Activated T-helper 2 cell treated with anti-CD3 and anti-CD28 coated beads, Interferon-gamma antibody, Interleukin-2, Interleukin-4, amounts not matched to agents 10 μg/mL and 5 μg/mL and 100 μg/mL, durations not matched to agents 14 hours and 24 hours and 36 hours (primary cell): ENCODE results near the gene PRTG. TPM values are rescaled to one million over a fixed set of nuclear protein-coding genes. Genes with fewer than 3 reads are reported as not detected.
"Not testable (repeated sequence)": the region's sequence is repeated elsewhere in the genome, so short reads cannot be mapped to it uniquely, and the experiment has no call there.

Source experiments
- DNase-seq: peaks from one replicate; pipeline ENCODE4 v3.0.0; 2021; ENCODE audit warnings: low spot score
- H3K27ac Mint-ChIP-seq: one replicate; pipeline ENCODE4 v1.8.0; 2021; ENCODE audit warnings: mixed read lengths
- H3K27me3 Mint-ChIP-seq: one replicate; pipeline ENCODE4 v1.8.0; 2021; ENCODE audit warnings: low read depth, mixed read lengths
- H3K36me3 Mint-ChIP-seq: one replicate; pipeline ENCODE4 v1.8.0; 2021; ENCODE audit warnings: low read depth, mixed read lengths
- H3K4me1 Mint-ChIP-seq: one replicate; pipeline ENCODE4 v1.8.0; 2021; ENCODE audit warnings: low read depth, mixed read lengths
- H3K4me3 Mint-ChIP-seq: one replicate; pipeline ENCODE4 v1.8.0; 2021; ENCODE audit warnings: low read depth, mild to moderate bottlenecking, moderate library complexity, mixed read lengths
- H3K9me3 Mint-ChIP-seq: one replicate; pipeline ENCODE4 v1.8.0; 2021; ENCODE audit warnings: mixed read lengths
- intact Hi-C: fragments of 100-400 bp; cut with micrococcal nuclease; formaldehyde crosslinking; loops from one replicate; pipeline ENCODE4 v1.15.1; 2023
- total RNA-seq: library from RNA; stranded (reverse); gene quantifications from 2 replicates; pipeline ENCODE4 v1.2.3, GENCODE V29; 2022

The PRTG gene
- total RNA-seq, 1 donor from 2014 or later: 0.66 TPM

DNA sequence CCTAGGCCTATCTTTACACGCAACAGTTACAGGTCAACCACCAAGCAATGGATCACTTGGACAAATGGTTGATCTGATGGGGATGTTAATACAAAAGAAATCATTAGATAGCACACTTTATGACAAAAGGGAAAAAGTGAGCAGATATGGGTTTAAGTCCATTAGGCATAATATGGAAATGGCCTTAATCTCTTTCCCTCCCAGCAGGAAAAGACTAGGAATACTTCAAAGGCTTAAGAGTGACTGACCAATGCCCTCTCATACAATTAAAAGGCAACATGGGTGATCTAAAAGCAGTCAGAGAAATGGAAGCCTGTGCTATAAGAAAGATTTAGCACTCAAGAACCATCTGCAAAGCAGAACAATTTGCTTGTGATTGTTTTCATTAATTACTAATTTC, 3.3 kb downstream of the PRTG start:
- intact Hi-C loops: loop anchor here (2.0 to 5.0 kb wide), 3 partner anchors 59 to 152 kb away; partner anchors contain the start of gene PYGO1
- Mint-ChIP-seq H3K27me3 (peaks cover 47% of the 10 kb centered on the region), H3K4me1 (peaks cover 4% of the 10 kb centered on the region), H3K36me3 (no peaks in the 10 kb centered on the region), H3K4me3 (no peak overlapping the region), H3K9me3 (no peaks in the 10 kb centered on the region), H3K27ac (no peak overlapping the region)
- DNase-seq: no peak

DNA sequence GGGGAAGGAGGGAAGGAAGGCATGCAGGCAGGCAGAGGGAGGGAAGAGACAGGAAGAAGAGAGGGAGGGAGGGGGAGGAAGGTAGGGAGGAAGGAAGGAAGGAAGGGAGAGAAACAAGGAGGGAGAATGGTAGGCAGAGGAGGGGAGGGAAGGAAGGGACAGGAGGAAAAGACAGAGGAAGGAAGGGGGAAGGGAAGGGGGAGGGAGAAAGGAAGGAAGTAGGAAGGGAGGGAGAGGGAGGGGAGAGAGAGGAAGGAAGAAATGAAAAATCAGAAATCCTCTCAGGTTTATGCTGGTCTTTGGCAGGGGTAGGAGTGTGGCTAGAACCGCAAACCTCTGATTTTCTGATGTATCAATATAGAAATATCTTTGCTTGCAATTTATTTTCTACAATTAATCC, 4.2 kb downstream of the PRTG start:
- H3K4me1 Mint-ChIP-seq: peaks cover 3% of the 10 kb centered on the region
- DNase-seq: no peak
- H3K9me3 Mint-ChIP-seq: no peaks in the 10 kb centered on the region
- intact Hi-C loops: no loop called here
- H3K36me3 Mint-ChIP-seq: no peaks in the 10 kb centered on the region
- no peak overlapping the region for H3K4me3 Mint-ChIP-seq
- peaks cover 42% of the 10 kb centered on the region for H3K27me3 Mint-ChIP-seq
- H3K27ac Mint-ChIP-seq: no peak overlapping the region

DNA sequence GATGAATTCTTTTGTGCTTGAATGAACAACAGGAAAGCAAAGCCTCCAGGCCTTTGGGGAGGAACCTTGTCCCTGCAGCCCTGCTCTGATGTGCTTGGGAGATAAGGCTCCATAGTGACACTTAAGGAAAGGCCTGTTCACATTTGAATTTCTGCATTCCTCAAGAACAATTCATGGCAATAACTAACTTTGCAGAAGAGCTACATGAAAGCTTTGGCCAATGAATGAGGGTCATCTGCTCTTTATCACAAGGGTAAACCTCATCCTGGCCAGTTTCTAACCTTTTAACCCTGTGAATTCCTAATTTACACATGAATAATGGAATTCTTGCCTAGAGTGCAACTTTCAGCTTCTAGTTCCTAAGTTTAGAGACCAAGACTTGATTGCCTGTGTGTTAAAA, 5.6 kb downstream of the PRTG start:
- no peak for DNase-seq
- Mint-ChIP-seq H3K4me3 (no peak overlapping the region), H3K27me3 (peaks cover 39% of the 10 kb centered on the region), H3K9me3 (no peaks in the 10 kb centered on the region), H3K27ac (no peak overlapping the region), H3K36me3 (no peaks in the 10 kb centered on the region), H3K4me1 (no peaks in the 10 kb centered on the region)
- intact Hi-C loops: no loop called here

DNA sequence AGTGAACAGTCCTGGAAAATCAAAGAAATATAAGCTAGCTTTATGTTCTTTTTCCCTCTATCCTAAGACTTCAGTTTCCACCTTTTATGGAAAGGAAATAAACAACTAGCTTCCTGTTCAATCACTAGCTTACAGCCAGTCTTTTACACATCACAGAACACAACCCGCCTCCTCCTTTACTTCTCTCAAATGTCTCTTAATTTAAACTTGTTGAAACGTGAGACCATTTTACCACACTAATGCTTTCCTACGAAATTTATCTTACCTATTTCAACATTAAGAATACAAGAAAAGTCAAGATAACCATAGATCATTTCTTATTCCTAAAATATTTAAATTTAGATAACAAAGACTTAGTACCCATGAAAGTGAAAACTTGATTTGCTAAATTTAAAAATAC, 6.2 kb downstream of the PRTG start:
- Mint-ChIP-seq H3K27me3 (peaks cover 39% of the 10 kb centered on the region), H3K9me3 (no peaks in the 10 kb centered on the region), H3K4me3 (no peak overlapping the region), H3K36me3 (no peaks in the 10 kb centered on the region), H3K4me1 (no peaks in the 10 kb centered on the region), H3K27ac (no peak overlapping the region)
- DNase-seq: no peak
- intact Hi-C loops: no loop called here

DNA sequence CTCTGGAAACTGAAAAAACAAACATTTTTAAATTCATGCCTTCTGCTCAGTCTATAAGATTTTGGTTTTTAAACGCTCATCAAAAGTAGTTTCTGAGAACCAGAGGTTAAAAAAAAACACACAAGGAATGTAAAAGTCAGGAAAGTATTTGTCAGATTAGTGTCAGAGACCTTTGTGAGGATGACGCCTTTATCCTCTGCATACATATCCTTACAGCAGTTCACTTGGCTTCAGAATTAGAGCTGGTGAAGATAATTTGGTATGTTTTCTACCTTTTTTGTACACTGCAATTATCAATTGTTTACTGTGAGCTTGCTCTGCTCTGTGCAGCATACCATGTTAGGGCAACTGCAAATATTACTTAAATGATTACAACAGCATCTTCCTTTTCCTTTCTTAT, 8.3 kb downstream of the PRTG start:
- DNase-seq: no peak
- peaks cover 44% of the 10 kb centered on the region for H3K27me3 Mint-ChIP-seq
- no peaks in the 10 kb centered on the region for H3K9me3 Mint-ChIP-seq
- H3K4me3 Mint-ChIP-seq: no peak overlapping the region
- intact Hi-C loops: no loop called here
- no peaks in the 10 kb centered on the region for H3K36me3 Mint-ChIP-seq
- H3K4me1 Mint-ChIP-seq: no peaks in the 10 kb centered on the region
- no peak overlapping the region for H3K27ac Mint-ChIP-seq

DNA sequence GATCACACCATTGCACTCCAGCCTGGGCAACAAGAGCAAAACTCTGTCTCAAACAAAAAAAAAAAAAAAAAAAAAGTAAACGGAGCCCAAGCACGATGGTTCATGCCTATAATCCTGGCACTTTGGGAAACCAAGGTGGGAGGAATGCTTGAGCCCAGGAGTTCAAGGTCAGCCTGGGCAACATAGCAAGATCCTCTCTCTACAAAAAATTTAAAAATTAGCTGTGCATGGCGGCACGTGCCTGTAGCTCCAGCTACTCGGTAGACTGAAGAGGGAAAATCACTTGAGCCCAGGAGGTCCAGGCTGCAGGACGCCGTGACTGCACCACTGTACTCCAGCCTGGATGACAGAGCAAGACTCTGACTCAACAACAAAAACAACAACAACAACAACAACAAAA, 9.5 kb downstream of the PRTG start:
- H3K4me3 Mint-ChIP-seq, H3K27ac Mint-ChIP-seq, intact Hi-C loops, DNase-seq, H3K9me3 Mint-ChIP-seq, H3K4me1 Mint-ChIP-seq, H3K36me3 Mint-ChIP-seq: not testable (repeated sequence)
- H3K27me3 Mint-ChIP-seq: peaks cover 40% of the 10 kb centered on the region

DNA sequence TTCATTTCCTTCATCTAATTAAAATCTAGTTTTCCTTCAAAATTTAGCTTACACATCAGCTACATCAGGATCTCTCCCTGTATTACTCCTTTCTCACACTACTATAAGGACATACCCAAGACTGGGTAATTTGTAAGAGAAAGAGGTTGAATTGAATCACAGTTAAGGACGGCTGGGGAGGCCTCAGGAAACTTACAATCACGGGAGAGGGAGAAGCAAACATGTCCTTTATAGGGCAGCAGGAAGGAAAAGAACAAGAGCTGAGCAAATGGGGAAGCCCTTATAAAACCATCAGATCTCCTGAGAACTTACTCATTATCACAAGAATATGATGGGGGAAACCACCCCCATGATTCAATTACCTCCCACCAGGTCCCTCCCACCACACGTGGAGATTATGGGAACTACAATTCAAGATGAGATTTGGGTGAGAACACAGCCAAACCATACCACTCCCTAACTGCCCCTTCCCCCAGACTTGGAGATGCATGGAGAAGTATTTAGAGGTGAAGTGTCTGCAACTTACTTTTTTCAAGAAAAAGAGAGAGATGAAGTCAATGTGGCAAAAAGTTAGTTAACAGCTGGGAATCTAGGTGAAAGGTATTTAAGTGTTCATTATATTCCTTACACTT, 21.3 kb downstream of the PRTG start:
- no peak for DNase-seq

DNA sequence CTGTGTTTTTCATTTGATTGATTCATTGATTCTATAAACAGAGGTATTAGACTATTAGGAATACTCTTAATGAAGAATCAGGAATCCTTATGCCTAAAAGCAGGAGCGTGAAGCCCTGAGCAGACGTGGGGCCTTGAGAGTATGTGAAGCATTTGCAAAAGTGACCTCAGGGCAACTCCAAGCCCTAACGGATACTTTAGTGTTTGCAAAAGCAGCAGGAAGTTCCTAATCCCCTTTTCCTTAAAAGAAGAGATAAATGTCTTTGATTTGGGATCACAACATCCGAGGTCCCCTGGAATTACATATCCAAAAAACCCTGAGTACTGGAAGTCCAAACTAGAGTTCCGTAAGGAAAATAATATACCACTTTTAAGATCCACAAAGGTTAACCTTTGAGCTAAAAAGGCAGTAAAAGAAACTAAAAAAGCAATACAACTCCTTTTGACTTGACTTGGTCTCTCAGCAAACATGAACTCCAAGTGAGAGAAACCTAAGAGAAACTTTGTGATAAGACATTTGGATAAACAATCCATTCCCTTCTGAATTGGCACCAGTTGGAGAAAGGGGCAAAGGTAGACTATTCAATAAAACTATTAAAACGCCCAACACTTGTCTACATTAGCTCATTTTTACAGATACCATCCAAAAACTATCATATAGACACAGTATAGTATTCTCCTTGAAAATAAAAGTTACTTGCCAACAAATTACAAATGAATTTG, 27.4 kb downstream of the PRTG start:
- intact Hi-C loops: no loop called here
- H3K4me3 Mint-ChIP-seq: no peak overlapping the region
- peaks cover 4% of the 10 kb centered on the region for H3K4me1 Mint-ChIP-seq
- H3K36me3 Mint-ChIP-seq: no peaks in the 10 kb centered on the region
- no peak overlapping the region for H3K27ac Mint-ChIP-seq
- H3K27me3 Mint-ChIP-seq: peaks cover 9% of the 10 kb centered on the region
- no peak for DNase-seq
- no peaks in the 10 kb centered on the region for H3K9me3 Mint-ChIP-seq

More for the DNA sequence above, 21.3 kb downstream of the PRTG start:
- H3K4me3 Mint-ChIP-seq: no peak overlapping the region
- H3K36me3 Mint-ChIP-seq: no peaks in the 10 kb centered on the region
- no peak overlapping the region for H3K27ac Mint-ChIP-seq
- intact Hi-C loops: no loop called here
- H3K27me3 Mint-ChIP-seq: peaks cover 23% of the 10 kb centered on the region
- peaks cover 4% of the 10 kb centered on the region for H3K9me3 Mint-ChIP-seq
- peaks cover 4% of the 10 kb centered on the region for H3K4me1 Mint-ChIP-seq

DNA sequence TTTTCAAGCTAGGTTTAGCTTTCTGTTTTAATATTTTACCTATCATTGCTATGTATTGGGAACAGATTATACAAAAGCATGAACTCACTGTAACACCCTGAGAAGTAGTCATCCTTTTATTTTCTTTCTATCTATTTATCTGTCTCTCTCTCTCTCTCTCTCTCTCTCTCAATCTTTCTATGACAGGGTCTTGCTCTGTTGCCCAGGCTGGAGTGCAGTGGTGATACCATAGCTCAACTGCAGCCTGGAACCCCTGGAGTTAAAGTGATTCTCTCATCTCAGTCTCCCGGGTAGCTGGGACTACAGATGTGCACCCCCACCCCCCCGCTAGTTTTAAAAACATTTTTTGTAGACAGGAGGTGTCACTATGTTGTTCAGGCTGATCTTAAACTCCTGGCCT, 28.9 kb downstream of the PRTG start:
- H3K27ac Mint-ChIP-seq: no peak overlapping the region

DNA sequence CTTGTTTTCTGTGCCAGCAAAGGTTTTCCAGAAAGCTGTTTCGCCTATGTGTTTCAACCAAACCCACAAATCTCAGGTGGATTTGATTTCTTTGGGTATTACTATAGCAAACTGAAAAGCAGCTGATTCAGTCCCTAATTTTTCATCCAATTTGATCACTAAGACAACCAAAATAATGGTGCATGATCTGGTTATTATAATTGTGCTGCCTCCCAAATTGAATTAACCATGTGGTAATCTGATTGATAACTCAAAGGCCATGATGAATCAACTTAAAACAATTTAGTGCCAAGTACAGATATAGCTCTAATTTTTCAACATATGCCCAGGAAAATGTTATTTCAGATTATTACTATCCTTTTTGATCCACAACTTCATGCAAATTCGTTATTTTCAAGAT, 30.6 kb downstream of the PRTG start:
- DNase-seq: no peak
- peaks cover 10% of the 10 kb centered on the region for H3K4me1 Mint-ChIP-seq
- H3K27ac Mint-ChIP-seq: no peak overlapping the region
- H3K9me3 Mint-ChIP-seq: no peaks in the 10 kb centered on the region
- H3K4me3 Mint-ChIP-seq: no peak overlapping the region
- H3K36me3 Mint-ChIP-seq: no peaks in the 10 kb centered on the region
- H3K27me3 Mint-ChIP-seq: peaks cover 5% of the 10 kb centered on the region
- intact Hi-C loops: no loop called here

More for the DNA sequence above, 28.9 kb downstream of the PRTG start:
- H3K36me3 Mint-ChIP-seq: no peaks in the 10 kb centered on the region
- DNase-seq: no peak
- intact Hi-C loops: no loop called here
- no peak overlapping the region for H3K4me3 Mint-ChIP-seq
- peaks cover 8% of the 10 kb centered on the region for H3K4me1 Mint-ChIP-seq
- H3K27me3 Mint-ChIP-seq: peaks cover 9% of the 10 kb centered on the region
- no peaks in the 10 kb centered on the region for H3K9me3 Mint-ChIP-seq

DNA sequence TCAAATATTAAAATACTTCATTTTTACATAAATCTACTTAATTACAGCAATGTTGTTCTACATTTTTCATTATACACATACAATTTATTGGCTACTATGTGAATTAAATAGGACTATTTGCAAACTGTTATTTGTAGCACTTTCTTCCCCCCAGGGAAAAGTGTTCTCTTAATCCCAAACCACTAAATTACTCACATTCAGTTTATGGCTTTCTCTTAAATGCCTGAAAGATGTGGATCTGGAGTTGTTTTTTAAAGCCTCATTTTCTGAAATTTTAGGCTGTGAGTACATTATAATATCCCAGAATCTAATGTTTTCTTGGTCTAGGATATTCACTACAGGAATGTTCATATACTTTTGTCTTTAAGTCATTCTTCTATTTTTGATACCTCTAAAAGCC, 32.7 kb downstream of the PRTG start:
- Mint-ChIP-seq H3K36me3 (no peaks in the 10 kb centered on the region), H3K27me3 (peaks cover 8% of the 10 kb centered on the region), H3K27ac (no peak overlapping the region), H3K4me3 (no peak overlapping the region), H3K9me3 (no peaks in the 10 kb centered on the region), H3K4me1 (peaks cover 10% of the 10 kb centered on the region)
- intact Hi-C loops: no loop called here
- DNase-seq: no peak

DNA sequence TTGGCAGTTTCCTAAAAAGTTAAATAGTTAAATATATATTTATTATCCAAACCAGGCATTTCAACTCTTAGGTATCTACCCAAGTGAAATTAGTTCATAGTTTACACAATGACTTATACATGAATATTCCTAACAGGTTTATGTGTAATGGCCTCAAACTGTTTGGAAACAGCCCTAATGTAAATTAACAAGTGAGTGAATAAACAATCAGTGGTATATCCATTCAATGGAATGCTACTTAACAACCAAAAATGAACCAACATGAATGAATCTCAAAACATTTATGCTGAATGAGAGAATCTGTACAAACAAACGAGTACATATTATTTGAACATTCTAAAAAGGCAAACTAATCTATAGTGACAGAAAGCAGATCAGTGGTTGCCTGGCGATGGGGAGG, 33.5 kb downstream of the PRTG start:
- Mint-ChIP-seq H3K4me3 (no peak overlapping the region), H3K27me3 (peaks cover 7% of the 10 kb centered on the region), H3K27ac (no peak overlapping the region), H3K36me3 (no peaks in the 10 kb centered on the region), H3K4me1 (peaks cover 10% of the 10 kb centered on the region), H3K9me3 (no peaks in the 10 kb centered on the region)
- no peak for DNase-seq
- intact Hi-C loops: no loop called here

DNA sequence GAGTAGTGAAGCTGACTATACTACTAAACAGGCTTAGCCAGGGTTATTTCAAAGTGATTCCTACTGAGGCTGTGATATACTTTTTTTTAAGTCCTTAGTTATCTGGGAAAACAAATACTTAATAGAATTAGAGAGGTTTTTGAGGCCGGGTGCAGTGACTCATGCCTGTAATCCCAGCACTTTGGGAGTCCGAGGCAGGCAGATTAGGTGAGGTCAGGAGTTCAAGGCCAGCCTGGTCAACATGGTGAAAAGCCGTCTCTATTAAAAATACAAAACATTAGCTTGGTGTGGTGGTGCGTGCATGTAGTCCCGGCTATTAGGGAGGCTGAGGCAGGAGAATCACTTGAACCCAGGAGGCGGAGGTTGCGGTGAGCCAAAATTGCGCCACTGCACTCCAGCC, 34.2 kb downstream of the PRTG start:
- no peak overlapping the region for H3K4me3 Mint-ChIP-seq
- H3K4me1 Mint-ChIP-seq: peaks cover 13% of the 10 kb centered on the region
- DNase-seq: no peak

More for the DNA sequence above, 34.2 kb downstream of the PRTG start:
- intact Hi-C loops: no loop called here
- Mint-ChIP-seq H3K9me3 (no peaks in the 10 kb centered on the region), H3K36me3 (no peaks in the 10 kb centered on the region), H3K27me3 (peaks cover 6% of the 10 kb centered on the region), H3K27ac (no peak overlapping the region)
